GM18519 (cell line): ENCODE measurements around the gene SKOR1.
A peak's percentile ranks its signal among the peaks of the same experiment; 100 is the strongest.

Experiments
- ATAC-seq: cut with Tn5 transposase; IDR thresholded peaks from one replicate; pipeline ENCODE4 v1.9.1; 2021; ENCODE audit warnings: mild to moderate bottlenecking, moderate library complexity; ENCODE audit not compliant: unreplicated experiment, low FRiP score

Gene SKOR1

DNA sequence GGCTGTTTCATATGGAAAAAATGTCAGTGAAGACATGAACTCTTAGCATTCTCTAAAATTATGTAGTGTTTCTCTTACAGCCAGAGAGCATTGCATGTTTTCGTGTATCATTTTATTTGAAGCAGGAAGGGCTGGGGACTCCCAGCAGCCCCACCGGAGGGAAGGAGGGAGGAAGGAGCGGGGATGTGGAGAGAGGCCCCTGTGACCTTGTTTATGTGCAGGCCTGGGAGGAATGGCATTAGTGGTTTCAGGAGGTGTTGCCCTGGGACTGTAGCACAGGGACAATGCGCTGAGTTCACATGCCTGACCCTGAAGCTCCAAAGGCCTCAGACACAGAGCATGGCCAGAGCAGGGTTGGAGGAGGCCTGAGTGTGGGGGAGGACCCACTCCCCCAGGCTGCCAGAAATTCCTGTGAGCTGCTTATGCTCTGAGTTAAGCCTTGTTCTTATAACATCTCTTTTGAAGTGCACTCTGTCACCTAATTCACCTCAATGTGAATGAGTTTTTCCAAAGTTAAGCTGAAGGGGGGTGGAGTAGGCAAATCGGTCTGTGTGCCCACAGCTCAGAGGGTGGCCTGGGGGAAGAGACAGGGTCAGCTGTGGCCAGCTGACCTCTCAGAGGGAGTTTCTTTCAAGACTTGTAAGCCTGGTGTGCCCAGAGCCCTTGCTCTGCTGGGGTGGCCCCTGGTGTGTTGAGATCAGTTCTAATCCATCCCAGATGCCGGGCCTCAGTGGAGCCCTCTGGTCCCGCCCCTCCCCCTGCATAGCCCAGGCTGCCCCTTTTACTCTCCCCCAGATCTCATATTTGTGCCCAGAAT lies 18.5 kb downstream of the SKOR1 start:
- ATAC-seq, result no peak

DNA sequence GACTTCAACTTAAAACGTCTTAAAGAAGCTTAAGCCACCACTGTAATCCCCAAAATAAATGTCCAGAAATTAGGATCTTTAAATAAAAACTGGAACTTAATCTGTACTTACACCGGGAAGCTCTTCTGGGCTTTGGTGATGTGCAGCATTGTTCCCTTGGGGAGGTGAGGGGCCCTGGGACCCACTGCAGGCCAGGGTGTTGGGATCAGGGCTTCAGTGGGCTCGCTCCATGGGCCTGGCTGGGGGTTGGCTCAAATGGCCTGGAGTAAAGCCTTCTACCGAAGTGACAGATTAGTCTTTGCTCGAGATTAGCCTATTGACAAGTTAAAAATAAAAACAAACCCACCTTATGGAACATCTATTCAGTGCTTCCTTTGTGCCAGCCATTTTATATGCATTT lies 20.7 kb downstream of the SKOR1 start:
- ATAC-seq, result no peak

DNA sequence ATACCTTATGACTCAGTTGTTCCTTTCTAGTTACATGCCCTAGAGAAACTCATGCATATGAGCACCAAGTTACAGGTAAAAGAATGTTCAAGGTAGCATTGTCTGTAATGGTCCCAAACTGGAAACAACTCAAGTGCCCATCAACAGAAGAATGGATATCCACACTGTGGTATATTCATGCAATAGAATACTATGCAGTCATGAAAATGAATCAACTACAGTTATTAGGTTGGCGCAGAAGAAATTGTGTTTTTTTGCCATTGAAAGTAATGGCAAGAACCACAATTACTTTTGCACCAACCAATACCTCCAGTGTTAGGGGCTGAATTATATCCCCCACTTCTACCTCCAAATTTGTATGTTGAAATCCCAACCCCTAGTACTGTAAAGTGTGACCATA lies 24.2 kb downstream of the SKOR1 start:
- no peak for ATAC-seq

DNA sequence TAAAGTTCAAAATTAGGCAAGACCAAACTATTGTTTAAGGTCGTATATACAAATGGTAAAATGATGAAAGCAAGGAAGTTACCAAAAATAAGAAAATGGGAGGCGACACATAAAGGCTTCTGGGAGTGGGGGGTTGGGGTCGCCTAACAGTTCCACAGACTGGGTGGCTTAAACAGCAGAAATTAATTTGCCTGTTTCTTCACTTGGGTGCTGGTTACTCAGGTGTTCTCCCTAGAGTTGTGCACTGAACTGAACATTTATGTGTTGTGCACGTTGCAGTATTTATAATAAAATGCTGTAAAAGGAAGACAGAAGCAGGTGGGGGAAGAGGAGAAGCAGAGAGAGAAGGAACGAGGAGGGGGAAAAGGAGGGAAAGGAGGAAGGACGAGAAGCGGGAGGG lies 25.0 kb downstream of the SKOR1 start:
- no peak for ATAC-seq

DNA sequence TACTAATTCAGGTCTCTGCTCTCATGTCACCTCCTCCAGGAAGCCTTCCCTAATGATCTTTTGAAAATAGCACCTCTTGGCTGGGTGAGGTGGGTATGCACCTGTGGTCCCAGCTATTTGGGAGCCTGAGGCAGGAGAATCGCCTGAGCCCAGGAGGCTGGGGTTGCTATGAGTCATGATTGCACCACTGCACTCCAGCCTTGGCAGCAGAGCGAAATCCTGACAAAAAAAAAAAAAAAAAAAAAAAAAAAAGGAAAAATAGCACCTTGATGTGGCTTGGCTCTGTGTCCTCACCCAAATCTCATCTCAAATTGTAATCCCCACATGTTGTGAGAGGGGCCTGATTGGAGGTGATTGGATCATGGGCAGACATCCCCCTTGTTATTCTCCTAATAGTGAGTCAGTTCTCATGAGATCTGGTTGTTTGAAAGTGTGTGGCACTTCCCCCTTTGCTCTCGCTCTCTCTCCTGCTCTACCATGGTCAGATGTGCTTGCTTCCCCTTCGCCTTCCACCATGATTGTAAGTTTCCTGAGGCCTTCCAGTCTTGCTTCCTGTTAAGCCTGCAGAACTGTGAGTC lies 25.8 kb downstream of the SKOR1 start:
- no peak for ATAC-seq

DNA sequence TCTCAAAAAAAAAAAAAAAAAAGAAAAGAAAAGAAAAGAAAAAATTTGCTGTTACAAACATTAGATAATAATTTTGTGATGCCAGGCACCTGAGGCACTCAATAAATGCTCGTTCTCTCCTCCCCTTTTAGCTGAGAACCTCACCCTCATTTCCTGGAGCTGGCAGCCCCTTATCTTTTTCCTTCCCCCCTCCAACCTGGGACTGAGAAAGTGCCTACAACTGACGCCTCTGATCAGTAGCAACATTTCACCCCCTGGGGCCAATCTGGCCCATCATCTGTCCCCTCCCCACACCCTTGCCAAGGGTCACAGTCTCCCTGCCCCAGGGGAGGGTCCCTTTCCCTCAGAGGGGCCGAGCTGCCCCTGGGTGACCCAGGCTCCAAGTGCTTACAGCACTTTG lies 27.1 kb downstream of the SKOR1 start:
- ATAC-seq, result no peak

DNA sequence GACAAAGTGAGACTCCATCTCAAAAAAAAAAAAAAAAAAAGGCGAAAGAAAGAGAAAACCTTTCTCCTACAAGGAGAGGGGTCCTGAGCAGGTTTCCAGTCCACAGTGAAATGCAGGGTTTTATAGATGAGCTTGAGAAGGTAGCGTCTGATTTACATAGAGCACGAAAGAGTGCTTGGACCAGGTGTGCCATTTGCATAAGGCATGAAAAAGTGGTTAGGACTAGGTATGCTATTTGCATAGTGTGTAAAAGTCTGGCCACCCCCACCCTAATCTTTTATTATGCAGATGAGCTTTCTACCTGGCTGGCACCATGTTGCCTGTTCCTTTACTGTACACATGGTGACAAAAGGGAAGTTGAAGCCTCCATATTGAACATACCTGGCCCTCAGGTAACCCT lies 28.1 kb downstream of the SKOR1 start:
- no peak for ATAC-seq

DNA sequence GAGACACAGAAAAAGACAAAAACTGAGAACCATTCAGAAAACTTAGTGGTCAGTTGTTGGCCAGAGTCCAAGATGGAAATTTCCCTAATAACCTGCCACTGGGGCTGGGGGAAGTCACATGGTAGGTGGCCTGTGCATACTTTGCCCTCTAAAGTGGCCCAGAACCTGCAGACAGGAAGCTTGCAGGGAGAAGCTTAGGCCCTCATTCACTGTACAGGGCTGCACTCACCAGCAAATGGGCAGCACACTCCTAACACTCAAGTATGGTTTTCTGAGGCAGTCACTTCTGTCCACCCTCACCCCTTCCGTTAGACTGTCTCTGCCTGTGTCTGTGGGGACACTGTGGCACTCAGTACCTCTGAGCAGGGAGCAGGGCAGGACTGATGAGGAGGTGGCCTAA lies 29.0 kb downstream of the SKOR1 start:
- ATAC-seq, result no peak

DNA sequence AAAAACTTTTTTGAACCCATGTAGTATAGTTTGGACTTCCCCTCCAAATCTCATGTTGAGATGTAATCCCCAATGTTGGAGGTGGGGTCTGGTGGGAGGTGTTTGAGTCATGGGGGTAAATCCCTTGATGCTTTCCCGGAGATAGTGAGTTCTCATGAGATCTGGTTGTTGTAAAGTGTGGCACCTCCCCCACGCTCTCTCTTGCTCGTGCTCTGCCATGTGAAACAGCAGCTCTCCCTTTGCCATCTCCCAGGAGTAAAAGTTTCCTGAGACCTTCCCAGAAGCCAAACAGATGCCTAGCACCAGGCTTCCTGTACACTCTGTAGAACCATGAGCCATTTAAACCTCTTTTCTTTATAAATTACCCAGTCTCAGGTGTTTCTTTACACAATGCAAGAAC lies 30.5 kb downstream of the SKOR1 start:
- ATAC-seq, result no peak

DNA sequence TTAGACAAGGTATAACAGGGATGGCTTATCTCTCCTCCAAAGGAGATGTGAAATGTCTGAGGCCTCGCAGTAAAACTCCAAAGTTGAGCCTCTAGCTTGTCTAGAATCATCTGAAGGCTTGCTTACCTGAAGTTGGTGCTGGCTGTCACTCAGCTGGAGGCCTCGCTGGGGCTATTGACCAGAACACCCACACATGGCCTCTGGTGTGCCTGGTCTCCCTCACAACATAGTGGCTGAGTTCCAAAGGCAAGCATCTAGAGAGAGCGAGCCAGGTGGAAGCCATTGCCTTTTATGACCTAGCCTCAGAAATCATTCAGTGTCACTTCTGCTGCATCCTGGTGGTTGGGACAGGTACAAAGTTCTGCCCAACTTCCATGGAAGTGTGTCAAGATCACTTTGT lies 31.9 kb downstream of the SKOR1 start:
- ATAC-seq, result no peak

DNA sequence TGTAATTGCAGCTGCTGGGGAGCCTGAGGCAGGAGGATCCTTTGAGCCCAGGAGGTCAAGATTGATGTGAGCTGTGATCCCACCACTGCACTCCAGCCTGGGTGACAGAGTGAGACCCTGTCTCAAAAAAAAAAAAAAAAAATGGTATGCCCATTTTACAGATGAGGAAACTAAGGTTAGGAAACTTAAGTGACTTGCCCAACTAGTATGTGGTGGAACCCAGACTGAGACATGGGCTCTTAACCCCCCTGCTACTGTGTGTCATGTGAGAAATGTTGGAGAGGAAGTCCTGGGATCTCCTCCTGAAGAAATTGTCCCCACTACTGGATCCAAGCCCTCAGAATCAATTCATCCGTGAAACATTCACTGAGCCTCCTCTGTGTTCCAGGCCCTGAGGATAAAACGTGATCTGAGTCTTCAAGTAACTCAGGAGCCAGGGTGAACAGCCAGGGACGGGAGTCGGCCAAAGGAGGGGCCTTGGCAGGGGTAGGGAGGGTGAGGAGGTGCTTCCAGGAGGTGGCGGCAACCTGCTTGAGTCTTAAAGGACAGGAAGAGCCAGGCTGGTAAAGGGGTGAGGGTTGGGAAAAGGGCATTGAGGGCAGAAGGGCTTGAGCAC lies 34.1 kb downstream of the SKOR1 start:
- no peak for ATAC-seq

DNA sequence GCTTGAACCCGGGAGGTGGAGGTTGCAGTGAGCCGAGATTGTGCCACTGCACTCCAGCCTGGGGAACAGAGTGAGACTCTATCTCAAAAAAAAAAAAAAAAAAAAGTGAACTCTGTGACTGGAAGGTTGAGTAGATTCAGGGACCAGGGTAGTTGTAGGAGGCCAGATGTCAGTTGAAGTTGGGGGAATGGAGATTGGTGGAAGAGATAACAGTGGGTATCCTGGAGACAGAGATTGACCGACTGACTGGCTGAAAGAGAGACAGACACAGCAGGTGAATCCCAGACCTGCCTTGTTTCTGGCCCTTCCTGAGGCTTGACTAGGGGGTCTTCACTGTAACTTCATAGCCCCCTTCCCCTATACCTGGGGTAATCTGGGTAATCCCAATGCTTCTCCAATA lies 36.7 kb downstream of the SKOR1 start:
- no peak for ATAC-seq

DNA sequence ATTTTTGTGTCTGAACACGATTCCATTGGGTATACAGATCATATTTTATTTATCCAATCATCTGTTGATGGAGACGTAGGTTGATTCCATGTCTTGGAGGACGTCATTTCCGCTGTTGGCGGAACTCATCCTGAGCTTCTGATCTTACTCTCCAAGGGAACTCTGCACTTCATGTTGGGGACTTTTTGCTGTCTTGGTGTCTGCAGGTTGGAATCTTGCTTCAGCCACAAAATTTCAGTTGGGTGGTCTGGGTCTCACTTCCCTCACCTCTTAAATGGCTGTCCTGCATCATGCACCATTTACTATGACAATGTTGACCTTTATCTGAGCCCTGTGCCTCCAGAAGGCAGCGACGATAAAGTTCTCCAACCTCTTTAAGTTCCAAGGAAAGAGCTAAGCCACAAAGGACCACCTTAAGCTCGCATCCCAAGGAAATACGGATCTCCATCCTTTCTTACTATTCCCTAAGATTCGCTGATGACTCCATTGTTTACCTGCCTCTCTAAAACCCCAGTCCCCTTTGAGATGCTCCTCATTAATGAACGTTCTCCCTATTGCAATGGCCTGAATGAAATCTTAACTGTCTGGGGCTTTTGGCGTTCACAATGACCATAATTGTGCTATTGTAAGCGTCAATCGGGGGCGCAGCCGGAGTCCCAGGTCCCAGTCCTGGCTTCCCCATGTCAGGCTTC lies 37.6 kb downstream of the SKOR1 start:
- no peak for ATAC-seq

DNA sequence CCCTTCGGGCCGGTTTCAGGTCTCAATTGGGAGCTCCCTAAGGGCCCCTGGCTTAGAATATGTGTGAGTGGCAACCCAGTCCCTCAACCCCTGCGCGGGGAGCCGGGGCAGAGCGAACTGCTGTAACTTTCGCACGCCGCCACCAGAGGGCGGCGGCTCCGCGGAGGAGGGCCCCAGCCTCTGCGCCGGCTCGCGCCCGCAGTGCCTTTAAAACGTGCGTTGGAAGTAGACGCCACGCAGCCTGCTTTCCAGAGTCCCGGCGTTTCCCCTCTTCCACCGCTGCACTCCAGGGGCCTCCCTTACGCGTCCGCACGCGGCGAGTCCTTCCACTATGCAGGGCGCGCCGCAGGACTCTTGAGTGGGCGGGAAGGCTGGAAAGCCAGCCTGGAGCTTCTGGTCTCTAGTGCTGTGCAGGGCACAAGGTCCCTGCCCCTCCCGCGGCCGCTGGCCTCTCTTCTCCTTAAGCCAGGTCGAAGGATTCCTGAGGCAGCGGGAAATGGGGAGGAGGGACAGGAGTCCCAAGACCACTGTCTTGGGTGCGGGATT lies 38.2 kb downstream of the SKOR1 start:
- ATAC-seq, result peak; percentile 54

DNA sequence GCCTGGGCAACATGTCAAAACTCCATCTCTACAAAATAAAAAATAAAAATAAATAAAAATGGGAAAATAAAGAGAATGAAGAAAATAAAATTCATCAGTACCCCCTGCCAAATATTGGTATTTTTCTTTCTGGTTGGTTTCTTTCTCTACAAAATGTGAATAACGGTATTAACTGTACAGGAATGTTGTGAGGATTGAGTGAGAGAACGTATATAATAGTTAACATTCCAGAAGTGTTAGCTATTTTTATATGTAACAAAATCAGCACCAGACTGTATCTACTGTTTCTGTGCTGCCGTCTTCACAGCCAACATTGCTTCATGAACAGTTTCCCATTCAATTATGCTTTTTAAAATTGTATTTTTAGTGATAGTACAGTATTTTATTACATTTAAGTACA lies 40.0 kb downstream of the SKOR1 start:
- ATAC-seq, result no peak

DNA sequence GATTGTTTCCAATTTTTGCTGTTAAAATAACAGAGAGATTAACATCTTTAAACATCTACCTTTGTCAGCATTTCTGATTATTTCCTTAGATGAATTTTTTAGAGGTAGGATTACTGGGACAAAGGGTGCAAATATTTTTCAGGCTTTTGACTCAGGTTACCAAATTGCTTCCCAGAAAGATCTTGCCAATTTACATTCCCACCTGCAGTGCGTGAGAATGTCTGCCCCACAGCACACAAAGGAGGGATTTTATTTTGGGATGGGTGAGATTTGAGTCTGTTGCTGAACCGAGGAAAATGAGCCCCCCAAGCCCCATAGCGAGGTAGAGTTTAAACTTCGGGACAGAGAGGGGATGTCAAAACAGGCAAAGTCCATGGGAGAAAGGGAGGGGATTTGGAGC lies 40.5 kb downstream of the SKOR1 start:
- no peak for ATAC-seq

DNA sequence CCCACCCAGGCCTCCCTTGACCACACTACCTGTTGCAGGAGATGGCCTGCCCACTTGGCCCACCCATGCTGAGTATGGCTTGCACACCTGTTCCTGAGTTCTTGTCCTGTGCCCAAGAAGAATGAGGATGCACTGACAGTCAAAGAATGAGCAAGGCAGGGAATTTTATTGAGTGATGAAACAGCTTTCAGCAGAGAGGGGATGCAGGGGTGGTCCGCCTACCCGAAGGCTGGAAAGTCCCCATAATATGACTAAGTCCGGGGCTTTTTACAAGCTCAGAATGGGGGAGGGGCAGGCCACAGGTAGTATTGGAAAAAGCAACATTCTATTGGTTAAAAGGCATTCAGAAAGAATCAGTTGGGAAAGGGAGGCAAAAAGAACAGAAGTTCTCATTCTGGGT lies 44.4 kb downstream of the SKOR1 start:
- ATAC-seq, result no peak

DNA sequence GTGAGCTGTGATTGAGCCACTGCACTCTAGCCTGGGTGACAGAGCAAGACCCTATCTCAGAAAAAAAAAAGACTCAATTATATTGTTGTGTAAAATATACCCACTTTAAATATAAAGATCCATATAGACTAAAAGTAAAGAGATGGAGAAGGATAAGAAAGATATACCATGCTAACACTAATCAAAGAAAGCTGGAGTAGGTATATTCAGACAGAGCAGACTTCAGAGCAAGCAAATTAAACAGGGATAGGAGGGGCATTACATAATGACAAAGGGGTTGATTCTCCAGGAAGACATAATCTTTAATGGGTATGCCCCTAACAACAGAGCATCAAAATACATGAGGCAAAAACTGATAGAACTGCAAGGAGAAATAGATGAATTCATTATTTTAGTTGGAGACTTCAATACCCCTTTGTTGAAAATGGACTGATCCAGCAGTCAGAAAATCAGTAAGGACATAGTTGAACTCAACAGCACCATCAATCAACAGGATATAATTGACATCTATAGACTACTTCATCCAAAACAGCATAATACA lies 45.6 kb downstream of the SKOR1 start:
- ATAC-seq, result no peak

DNA sequence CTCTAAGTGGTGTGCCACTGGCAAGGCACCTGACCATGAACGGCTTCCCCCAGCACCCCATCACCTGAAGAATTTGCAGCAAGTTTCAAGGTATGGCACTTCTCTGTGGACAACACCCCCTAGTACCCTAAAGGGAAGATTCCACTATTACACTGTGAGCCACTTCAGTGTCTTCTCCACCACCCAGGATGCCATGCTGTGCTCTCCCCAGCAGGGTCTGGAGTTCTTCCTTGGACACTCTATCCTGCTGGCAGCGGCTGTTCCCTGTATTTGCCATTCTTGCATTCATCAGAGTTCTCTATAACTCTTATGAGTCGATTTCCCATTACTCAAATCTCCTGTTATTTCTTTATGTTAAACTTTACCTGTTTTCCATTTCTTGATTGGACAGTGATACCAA lies 48.5 kb downstream of the SKOR1 start:
- ATAC-seq, result no peak

DNA sequence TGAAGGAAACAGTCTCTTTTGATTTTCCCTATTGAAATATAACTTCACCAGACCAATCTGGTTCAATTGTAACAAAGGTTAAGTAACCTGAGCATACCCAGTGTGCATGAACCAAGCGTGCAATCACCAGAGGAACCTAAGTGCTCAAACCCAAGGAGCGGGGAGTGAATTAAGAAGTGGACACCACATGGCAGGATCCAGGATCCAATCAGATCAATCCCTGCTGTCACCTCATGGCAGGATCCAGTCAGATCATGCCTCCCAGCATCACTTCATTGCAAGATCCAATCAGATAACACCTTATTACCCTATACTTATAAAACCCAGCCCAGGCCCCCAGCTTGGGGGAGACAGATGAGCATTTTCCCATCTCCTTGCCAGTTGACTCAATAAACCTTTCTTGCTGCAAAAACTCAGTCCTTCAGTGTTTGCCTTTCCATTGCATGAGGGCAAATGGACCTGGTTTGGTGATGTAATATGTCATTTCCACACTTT lies 53.5 kb downstream of the SKOR1 start:
- ATAC-seq, result no peak
